Vagina (tissue), 2 donors: Measurements from ENCODE around the gene AKIRIN1. TPM values are rescaled to one million over a fixed set of nuclear protein-coding genes. Genes with fewer than 3 reads are reported as not detected.

ENCODE experiments used
- DNase-seq, 2 donors: peaks; one replicate each; pipeline ENCODE4 v3.0.0-alpha.2; 2017; ENCODE audit errors: extremely low spot score in 2 of 2
- H3K27ac ChIP-seq: fragments of 200-600 bp; sonication (generic); one replicate; pipeline ENCODE4 v1.5.1; 2019
- H3K27me3 ChIP-seq: fragments of 200-600 bp; sonication (generic); one replicate; pipeline ENCODE4 v1.5.1; 2019
- H3K36me3 ChIP-seq, 2 donors: fragments of 200-600 bp; sonication (generic); one replicate each; pipeline ENCODE4 v1.5.1; 2017 to 2019
- H3K4me1 ChIP-seq: fragments of 200-600 bp; sonication (generic); one replicate; pipeline ENCODE4 v1.5.1; 2019
- H3K4me3 ChIP-seq, 2 donors: fragments of 200-600 bp; sonication (generic); 1 replicate in 1 of 2; 2 replicates in 1 of 2; pipeline ENCODE4 v1.5.1; 2016 to 2019
- H3K9me3 ChIP-seq: fragments of 200-600 bp; sonication (generic); one replicate; pipeline ENCODE4 v1.5.1; 2019
- POLR2A ChIP-seq, 2 donors: fragments of 450-650 bp; IDR thresholded peaks; one replicate each; pipeline ENCODE4 v1.6.1; 2017; ENCODE audit warnings: antibody characterized with exemption in 2 of 2, mild to moderate bottlenecking in 2 of 2, moderate library complexity in 2 of 2
- POLR2AphosphoS5 ChIP-seq, 2 donors: sonication (generic); formaldehyde crosslinking; IDR thresholded peaks; one replicate each; pipeline ENCODE4 v1.9.0; 2017; ENCODE audit warnings: antibody characterized with exemption in 2 of 2, mild to moderate bottlenecking in 2 of 2, low read depth in 1 of 2; ENCODE audit not compliant: insufficient read depth in 1 of 2
- intact Hi-C: fragments of 100-400 bp; cut with DNase I; formaldehyde crosslinking; loops from one replicate; pipeline ENCODE4 v1.15.1; 2023
- total RNA-seq: library from RNA; depleted of rRNA; stranded (reverse); fragments of >200 nt; gene quantifications from one replicate; pipeline ENCODE4 v1.2.3, GENCODE V29; 2016
- TF ChIP-seq, protein P1 (sequence below), 3 experiments: fragments of 450-650 bp in 2 of 3; fragments of 200-600 bp in 1 of 3; sonication (generic) in 1 of 3; IDR thresholded peaks; one replicate each; pipeline ENCODE4 v1.5.1; 2017 to 2019; ENCODE audit warnings: antibody characterized with exemption in 3 of 3, mild to moderate bottlenecking in 2 of 3, moderate library complexity in 2 of 3

The AKIRIN1 gene
- total RNA-seq, 1 donor from 2014 or later, result 27.5 TPM

- intact Hi-C loops, result loop anchor here (10.0 kb wide), 1 partner anchor 62 kb away; no protein-coding TSS in a partner anchor
Measured at GRCh38 chr1:39023140-39023539, 32.1 kb downstream of the AKIRIN1 start.

DNA sequence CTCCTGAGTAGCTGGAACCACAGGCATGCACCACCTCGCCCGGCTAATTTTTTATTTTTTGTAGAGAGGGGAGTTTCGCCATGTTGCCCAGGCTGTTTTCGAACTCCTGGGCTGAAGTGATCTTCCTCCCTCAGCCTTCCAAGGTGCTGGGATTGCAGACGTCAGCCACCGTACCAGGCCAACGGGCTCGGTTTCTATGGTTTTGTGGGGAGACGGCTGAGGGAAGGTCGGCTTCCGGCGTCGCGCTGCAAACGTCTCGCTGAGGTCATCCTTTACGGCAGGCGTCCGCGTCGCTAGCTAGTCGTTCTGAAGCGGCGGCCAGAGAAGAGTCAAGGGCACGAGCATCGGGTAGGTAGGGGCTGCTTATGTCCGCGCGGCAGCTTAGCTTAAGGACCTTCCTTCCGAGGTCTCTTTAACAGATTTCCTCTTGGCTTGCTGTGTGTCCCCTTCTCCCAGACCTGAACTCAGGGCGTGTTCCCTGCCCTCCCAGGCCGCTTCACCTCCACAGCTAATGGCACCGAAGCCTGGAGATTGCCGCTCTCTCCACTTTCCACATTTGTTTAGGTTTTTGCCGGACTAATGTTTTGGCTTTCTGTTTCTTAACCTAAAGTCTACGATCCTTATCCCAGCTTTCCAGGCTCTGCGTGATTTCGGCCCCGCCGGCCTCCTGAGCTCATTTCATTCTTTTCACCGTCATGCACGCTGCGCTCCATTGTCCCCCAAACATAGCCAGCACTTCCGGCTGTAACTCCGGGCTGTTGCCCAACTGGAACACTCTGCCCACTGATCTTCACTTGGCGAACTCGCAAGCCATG is 35.2 kb downstream of the AKIRIN1 start, which contains the start of gene NDUFS5:
TSS of gene NDUFS5 (plus strand) at position 300 of the 815 bp plus-strand sequence. CDS start 2,375 bp downstream, outside the sequence.
- Histone ChIP-seq H3K4me3 (peak within 1 kb of the TSS; percentile 61 to 63), H3K4me1 (peaks cover 13% of the 10 kb centered on the region), H3K9me3 (no peaks in the 10 kb centered on the region), H3K36me3 (peaks cover 0 to 29% of the 10 kb centered on the region in 2 donors), H3K27ac (peak within 1 kb of the TSS; percentile 85), H3K27me3 (no peaks in the 10 kb centered on the region)
- TF ChIP-seq POLR2A (IDR thresholded peaks at IDR 0.05) (peak in 1 of 2 donors; percentile 87), POLR2AphosphoS5 (IDR thresholded peaks at IDR 0.05; ENCODE audit: insufficient read depth in 1 of 2, low read depth in 1 of 2) (peak; percentile 51 to 97)
- TF ChIP-seq, protein P1, sequence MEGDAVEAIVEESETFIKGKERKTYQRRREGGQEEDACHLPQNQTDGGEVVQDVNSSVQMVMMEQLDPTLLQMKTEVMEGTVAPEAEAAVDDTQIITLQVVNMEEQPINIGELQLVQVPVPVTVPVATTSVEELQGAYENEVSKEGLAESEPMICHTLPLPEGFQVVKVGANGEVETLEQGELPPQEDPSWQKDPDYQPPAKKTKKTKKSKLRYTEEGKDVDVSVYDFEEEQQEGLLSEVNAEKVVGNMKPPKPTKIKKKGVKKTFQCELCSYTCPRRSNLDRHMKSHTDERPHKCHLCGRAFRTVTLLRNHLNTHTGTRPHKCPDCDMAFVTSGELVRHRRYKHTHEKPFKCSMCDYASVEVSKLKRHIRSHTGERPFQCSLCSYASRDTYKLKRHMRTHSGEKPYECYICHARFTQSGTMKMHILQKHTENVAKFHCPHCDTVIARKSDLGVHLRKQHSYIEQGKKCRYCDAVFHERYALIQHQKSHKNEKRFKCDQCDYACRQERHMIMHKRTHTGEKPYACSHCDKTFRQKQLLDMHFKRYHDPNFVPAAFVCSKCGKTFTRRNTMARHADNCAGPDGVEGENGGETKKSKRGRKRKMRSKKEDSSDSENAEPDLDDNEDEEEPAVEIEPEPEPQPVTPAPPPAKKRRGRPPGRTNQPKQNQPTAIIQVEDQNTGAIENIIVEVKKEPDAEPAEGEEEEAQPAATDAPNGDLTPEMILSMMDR (IDR thresholded peaks at IDR 0.05), result no peak
- peak in 1 of 2 donors; percentile 93 for DNase-seq
- intact Hi-C loops, result loop anchor here (10.0 kb wide), 1 partner anchor 59 kb away; no protein-coding TSS in a partner anchor

More at GRCh38 chr1:39023140-39023539, 32.1 kb downstream of the AKIRIN1 start:
- no peak for DNase-seq
- H3K4me1 ChIP-seq, result peaks cover 13% of the 10 kb centered on the region
- no peak overlapping the region for H3K27ac ChIP-seq
- no peak overlapping the region for H3K4me3 ChIP-seq
- H3K36me3 ChIP-seq, result no peaks in the 10 kb centered on the region
- no peaks in the 10 kb centered on the region for H3K27me3 ChIP-seq
- TF ChIP-seq POLR2AphosphoS5 (IDR thresholded peaks at IDR 0.05; ENCODE audit: insufficient read depth in 1 of 2, low read depth in 1 of 2) (no peak), POLR2A (IDR thresholded peaks at IDR 0.05) (no peak)
- TF ChIP-seq, protein P1 (IDR thresholded peaks at IDR 0.05), result no peak
- H3K9me3 ChIP-seq, result no peaks in the 10 kb centered on the region

GRCh38 chr1:39026866-39027507 is 35.9 kb downstream of the AKIRIN1 start:
- Histone ChIP-seq H3K27ac (peak overlapping the region; percentile 85), H3K4me1 (peaks cover 13% of the 10 kb centered on the region)
- DNase-seq, result no peak

GRCh38 chr1:39034114-39034654 is 43.1 kb downstream of the AKIRIN1 start:
- Histone ChIP-seq H3K27ac (no peak overlapping the region), H3K9me3 (no peaks in the 10 kb centered on the region), H3K4me1 (no peaks in the 10 kb centered on the region), H3K27me3 (no peaks in the 10 kb centered on the region), H3K4me3 (no peak overlapping the region), H3K36me3 (peaks cover 0 to 81% of the 10 kb centered on the region in 2 donors)
- TF ChIP-seq POLR2AphosphoS5 (IDR thresholded peaks at IDR 0.05; ENCODE audit: insufficient read depth in 1 of 2, low read depth in 1 of 2), result no peak
- TF ChIP-seq POLR2A (IDR thresholded peaks at IDR 0.05), result no peak
- TF ChIP-seq, protein P1 (IDR thresholded peaks at IDR 0.05), result no peak
- intact Hi-C loops, result no loop called here
- DNase-seq, result no peak

More at GRCh38 chr1:39026866-39027507, 35.9 kb downstream of the AKIRIN1 start:
- Histone ChIP-seq H3K36me3 (peaks cover 0 to 36% of the 10 kb centered on the region in 2 donors), H3K4me3 (peak overlapping the region; percentile 61 to 63), H3K9me3 (no peaks in the 10 kb centered on the region), H3K27me3 (no peaks in the 10 kb centered on the region)
- intact Hi-C loops, result loop anchor here (10.0 kb wide), 1 partner anchor 58 kb away; no protein-coding TSS in a partner anchor
- TF ChIP-seq POLR2AphosphoS5 (IDR thresholded peaks at IDR 0.05; ENCODE audit: insufficient read depth in 1 of 2, low read depth in 1 of 2) (no peak), POLR2A (IDR thresholded peaks at IDR 0.05) (no peak)
- TF ChIP-seq, protein P1 (IDR thresholded peaks at IDR 0.05), result no peak
